HG03103 (cell line): Measurements from ENCODE around the gene IKZF1.
"Not testable (repeated sequence)": the region's sequence is repeated elsewhere in the genome, so short reads cannot be mapped to it uniquely, and the experiment has no call there.

Experiments
- ATAC-seq: cut with Tn5 transposase; IDR thresholded peaks from one replicate; pipeline ENCODE4 v1.9.1; 2021; ENCODE audit warnings: low read depth; ENCODE audit not compliant: unreplicated experiment

The IKZF1 gene

DNA sequence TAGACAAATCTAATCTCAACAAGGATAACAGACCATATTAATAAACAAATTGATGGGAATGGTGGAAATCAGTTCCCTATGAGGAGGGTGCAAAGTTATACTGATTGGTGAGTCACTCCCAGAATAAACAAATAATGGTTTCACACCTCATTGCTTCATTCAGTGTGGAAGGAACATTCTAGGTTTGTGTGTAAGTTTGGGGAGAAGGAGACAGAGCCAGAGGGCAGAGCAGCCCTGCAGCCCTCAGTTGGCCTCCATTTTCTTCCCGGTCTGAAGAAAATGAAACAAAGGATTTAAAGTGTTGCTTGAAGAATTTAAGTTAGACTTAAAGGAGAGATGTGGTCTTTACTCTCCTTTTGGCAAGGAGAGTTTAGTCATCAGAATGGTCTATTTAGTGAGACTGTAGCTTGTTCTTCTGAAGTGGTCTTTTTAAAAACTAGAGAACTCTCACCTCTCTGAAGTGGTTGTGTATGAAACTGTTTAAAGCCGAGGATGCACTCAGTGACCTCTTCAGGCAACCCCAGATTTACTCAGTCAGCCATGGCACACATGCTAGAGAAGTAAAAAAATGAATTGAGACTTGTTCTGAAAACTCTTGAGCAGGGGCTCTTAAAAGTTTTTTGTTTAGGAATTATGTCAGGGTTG lies 27.2 kb downstream of the IKZF1 start:
- ATAC-seq, result peak; percentile 59

DNA sequence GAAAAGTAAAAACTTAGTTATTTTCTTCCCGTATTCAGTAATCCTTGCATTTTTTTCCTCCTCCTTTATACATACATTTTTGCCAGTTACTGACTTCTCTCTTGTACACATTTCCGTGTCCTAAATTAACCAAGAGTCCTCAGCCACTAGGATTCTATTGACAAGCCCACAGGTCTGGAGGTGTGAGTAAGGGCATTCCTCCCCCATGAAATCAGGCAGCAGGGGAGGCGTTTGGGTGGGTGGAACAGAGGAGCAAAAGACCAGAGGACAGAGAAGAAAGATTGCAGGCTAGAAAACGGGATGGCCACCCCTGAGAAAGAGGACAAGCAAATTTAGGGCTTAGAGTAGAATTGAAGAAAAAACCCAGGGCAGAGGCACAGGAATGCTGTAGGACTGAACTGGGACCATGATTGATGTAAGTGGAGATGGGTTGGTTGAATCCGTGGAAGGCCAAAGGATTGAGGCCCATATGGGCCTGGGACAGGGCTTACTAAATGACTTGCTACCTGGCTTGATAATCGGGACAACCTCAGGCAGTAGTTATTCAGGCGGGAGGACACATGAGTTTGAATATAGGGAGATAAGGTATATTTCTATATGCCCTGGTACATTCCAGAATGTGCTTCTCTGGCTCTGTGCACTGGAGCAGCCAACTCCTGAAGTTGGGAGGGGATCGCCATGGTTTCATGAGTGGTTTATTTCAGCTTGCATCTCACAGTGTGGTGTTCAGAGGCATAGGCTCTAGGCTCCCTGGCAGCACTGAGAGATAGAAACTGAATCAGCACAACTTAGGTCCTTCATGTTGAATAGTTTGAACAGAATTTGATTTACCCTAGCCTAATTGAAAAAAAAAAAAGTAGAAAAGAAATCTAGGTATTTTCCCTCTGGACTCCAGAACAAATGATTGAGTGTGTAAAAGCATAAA lies 28.0 kb downstream of the IKZF1 start:
- no peak for ATAC-seq

DNA sequence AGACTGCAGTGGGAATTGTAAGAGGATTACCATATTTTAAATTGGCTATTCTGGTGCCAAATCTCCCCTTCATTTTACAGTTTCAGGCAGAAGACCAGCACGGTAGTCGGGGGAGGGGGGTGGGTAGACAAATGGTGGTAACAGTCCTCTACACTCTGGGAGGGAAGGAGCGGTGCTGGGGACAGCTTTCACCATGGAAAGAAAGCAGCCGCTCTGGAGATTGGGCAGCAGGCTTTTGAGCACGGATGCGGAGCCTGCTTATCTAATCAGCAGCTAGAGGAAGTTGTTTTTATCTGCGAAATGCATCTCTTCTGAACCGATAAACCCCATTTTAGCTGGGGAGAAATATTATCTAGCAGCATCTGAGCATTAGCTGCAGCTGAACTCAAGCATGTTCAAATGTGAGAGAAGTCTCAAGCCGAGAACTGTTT lies 28.7 kb downstream of the IKZF1 start:
- ATAC-seq, result no peak

GRCh38 chr7:50334341-50334994 lies 30.0 kb downstream of the IKZF1 start:
- no peak for ATAC-seq

DNA sequence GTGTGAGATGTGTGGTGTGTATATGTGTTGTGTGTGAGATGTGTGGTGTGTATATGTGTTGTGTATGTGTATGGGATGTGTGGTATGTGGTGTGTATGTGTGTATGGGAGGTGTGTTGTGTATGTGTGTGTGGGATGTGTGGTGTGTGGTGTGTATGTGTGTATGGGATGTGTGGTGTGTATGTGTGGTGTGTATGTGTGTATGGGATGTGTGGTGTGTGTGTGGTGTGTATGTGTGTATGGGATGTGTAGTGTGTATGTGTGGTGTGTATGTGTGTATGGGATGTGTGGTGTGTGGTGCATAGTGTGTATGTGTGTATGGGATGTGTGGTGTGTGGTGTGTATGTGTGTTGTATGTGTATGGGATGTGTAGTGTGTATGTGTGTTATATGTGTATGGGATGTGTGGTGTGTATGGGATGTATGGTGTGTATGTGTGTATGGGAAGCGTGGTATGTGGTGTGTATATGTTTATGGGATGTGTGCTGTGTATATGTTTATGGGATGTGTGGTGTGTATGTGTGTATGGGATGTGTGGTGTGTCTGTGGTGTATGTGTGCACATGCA lies 30.8 kb downstream of the IKZF1 start:
- no peak for ATAC-seq

GRCh38 chr7:50335795-50336754 lies 31.6 kb downstream of the IKZF1 start:
- no peak for ATAC-seq

DNA sequence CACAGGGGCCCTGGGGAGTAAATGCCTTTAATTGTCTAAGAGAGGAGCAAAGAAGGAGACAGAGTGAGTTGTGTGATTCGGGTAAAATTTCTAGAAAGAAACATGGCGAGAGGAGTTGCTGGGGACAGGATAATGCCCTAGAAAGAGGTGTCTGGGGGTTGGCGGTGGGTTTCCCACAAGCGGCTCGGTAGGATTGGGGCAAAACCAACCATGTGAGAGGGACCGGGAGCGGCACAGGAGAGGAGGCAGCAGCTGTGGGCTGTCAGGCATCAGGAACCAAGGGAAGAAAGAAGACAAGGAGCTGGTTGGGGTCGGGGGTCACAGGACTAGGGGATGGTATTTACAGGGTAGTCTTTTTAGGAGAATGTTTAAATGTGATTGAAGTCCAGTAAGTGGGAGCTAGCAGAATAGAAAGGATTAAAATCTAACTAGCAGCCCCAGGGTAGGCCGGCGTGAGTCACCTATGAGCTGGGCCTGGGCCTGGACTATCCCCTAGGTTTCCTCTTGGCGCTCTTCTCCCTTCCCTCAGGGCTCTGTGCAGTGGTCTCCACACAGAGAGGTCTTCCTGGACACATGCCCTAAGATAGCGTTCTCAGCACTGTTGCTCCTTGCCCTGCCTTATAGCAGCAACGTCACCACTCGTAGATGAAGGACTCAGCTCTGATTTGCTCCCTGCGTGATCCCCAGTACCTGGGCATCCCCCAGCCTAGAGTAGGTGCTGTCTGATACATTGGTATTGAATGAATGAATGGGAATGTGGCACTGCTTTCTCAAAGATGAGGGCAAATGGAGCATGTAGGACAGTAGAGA lies 32.6 kb downstream of the IKZF1 start:
- no peak for ATAC-seq

DNA sequence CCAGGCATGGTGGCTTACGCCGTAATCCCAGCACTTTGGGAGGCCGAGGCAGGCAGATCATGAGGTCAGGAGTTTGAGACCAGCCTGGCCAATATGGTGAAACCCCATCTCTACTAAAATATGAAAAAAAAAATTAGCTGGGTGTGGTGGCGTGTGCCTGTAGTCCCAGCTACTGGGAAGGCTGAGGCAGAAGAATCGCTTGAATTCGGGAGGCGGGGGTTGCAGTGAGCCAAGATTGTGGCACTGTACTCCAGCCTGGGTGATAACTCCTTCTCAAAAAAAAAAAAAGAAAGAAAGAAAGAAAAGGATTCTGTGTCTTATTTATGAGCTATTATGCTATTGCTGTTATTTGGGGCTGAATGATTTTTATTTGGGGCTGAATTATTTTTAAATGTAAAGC lies 35.0 kb downstream of the IKZF1 start:
- ATAC-seq, result not testable (repeated sequence)

- ATAC-seq, result no peak
These were observed 35.5 kb downstream of the IKZF1 start for GRCh38 chr7:50339990-50340500.

- no peak for ATAC-seq
These were observed 37.2 kb downstream of the IKZF1 start for GRCh38 chr7:50341724-50342123.

- no peak for ATAC-seq
These were observed 38.1 kb downstream of the IKZF1 start for GRCh38 chr7:50342616-50343114.

DNA sequence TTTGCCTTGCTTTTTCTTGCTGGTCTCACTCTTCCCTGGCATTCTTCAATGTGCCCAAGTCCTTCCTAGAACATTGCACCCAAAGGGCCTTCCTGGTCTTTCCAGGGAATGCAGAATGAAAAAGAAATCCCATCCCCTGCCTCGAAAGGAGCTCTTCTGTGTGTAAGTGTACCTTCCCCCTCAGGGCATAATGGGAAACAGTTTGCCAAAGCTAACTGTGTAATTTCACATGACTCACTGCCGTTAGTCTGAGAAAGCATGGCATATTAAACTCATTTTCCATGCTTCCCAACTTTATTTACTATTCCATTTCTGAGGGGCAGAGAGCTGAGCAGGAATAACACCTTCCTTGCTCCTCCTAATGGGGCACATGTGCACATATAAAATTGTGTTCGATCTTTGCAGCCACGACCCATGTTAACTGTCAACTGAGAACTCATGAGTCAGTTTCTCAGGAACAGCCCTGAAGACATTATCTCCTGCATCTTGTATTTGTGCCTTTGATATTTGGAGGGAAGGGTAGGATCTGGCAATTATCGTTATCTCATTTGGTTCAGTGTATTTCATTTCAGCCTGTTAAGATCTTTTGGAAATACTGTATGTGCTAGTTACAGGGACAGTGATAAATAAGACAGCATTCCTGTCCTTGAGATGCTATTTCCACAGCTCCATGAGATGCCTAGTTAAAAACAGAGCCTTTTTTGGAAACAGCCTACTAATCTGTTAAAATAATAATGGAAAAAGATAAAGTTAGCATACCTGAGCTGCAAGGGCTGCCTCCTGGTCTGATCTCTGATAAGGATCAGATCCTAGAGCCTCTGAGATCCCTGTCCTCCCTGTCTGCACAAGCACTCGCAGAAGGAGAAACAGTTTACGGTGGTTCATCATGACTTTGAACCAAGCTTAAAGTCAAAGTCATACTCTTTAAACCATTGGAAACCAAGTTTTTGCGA lies 42.3 kb downstream of the IKZF1 start:
- ATAC-seq, result no peak

- no peak for ATAC-seq
These were observed 43.2 kb downstream of the IKZF1 start for GRCh38 chr7:50347693-50348092.

DNA sequence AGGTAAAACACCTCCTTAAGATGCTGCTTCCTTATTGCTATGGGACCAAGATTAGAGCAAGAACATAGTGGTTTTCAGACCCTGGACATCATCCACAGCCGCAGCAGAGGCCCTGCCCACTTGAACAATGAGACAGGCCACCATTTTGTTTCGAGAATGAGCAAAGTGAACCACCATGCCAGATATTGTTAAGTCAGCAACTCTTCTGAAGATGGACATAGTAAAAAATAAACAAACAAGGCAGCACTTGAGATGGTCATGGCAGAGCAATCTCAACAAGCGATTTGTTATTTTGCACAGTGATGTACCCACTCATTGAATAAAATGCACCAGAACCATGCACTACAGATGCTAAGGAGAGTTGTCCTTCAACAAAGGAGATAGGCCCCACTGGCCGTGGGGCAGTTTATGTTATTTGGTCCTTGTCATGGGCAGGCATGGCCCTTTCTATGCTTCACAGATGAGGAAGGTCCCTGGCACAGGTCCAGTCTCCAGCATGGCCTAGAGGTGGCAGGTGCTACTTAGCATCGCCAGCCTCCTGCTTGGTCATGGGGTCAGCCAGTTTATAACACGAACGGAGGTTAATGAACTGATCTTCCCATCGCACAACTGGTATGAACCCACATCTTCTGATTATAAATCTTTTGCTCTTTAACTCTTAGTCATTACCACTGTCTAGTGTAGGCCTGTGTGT lies 44.1 kb downstream of the IKZF1 start:
- ATAC-seq, result no peak

DNA sequence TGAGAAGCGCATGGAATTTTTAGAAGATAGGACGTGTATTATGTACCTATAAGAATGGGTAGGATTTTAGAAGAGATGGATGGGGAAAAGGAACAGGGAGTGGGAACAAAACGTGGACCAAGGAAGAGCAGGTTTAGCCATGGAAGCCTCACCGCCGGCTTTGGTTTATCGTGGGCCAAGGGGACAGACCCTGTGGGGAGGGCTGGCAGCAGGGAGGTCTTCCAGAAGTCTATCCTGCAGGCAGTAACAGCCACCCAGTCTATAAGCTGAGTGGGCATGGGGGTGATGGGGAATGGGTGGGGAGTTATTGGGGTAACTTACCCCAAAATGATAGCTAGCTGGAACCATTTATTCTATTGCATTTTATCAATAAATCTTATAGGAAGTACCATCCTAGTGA lies 44.9 kb downstream of the IKZF1 start:
- ATAC-seq, result no peak

GRCh38 chr7:50349963-50350944 lies 45.7 kb downstream of the IKZF1 start:
- ATAC-seq, result peak; percentile 76
